Measurements from ENCODE around the gene HS3ST3B1. TPM values are rescaled to one million over a fixed set of nuclear protein-coding genes. Genes with fewer than 3 reads are reported as not detected.
A peak's percentile ranks its signal among the peaks of the same experiment; 100 is the strongest.

HS3ST3B1 gene
- total RNA-seq, 4 donors from 2014 or later = 0.10 to 4.0 (median 0.82) TPM

DNA sequence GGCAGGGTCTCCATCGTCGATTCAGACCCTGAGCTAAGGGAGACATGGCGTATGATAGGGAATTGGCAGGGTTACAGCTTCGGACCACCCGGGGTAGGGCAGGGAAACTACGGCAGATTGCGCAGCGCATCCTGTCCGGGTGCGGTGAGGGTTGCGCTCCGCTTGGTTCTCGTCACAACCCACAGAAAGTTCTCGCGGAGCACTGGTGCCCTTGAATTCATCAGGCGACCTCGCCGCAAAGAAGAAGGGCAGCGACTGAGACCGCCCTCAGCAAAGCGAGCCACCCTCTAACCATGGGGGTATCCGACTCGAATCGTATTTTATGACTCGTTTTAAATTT, 1.2 kb downstream of the HS3ST3B1 start:
- no peaks in the 10 kb centered on the region for H3K9me3 ChIP-seq
- H3K27ac ChIP-seq = peak overlapping the region in 2 of 4 donors; percentile 30 to 80
- H3K27me3 ChIP-seq = peaks cover 47 to 86% (median 85%) of the 10 kb centered on the region in 3 donors
- intact Hi-C loops (cut with DNase I; ENCODE audit: low total_unique reads) = loop anchor here (1.0 to 5.0 kb wide), 4 partner anchors 233 to 1285 kb away; partner anchors contain the start of genes COX10 and ELAC2
- H3K4me3 ChIP-seq = peak overlapping the region; percentile 57 to 74 (median 70)
- no peaks in the 10 kb centered on the region for H3K36me3 ChIP-seq
- in situ Hi-C loops (cut with MboI; ENCODE audit: low sequenced_read_pairs in 4 of 4) = loop anchor here in 2 of 4 donors (10.0 to 25.0 kb wide), 3 partner anchors 707 to 965 kb away; no protein-coding TSS in a partner anchor
- H3K4me1 ChIP-seq = peaks cover 31 to 40% of the 10 kb centered on the region in 2 donors
- DNase-seq (no peak), ATAC-seq (no peak)
- TF ChIP-seq, protein P1, sequence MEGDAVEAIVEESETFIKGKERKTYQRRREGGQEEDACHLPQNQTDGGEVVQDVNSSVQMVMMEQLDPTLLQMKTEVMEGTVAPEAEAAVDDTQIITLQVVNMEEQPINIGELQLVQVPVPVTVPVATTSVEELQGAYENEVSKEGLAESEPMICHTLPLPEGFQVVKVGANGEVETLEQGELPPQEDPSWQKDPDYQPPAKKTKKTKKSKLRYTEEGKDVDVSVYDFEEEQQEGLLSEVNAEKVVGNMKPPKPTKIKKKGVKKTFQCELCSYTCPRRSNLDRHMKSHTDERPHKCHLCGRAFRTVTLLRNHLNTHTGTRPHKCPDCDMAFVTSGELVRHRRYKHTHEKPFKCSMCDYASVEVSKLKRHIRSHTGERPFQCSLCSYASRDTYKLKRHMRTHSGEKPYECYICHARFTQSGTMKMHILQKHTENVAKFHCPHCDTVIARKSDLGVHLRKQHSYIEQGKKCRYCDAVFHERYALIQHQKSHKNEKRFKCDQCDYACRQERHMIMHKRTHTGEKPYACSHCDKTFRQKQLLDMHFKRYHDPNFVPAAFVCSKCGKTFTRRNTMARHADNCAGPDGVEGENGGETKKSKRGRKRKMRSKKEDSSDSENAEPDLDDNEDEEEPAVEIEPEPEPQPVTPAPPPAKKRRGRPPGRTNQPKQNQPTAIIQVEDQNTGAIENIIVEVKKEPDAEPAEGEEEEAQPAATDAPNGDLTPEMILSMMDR (IDR thresholded peaks at IDR 0.05 in 4 of 5, conservative IDR thresholded peaks at IDR 0.05 in 1 of 5) = no peak
- no peak for TF ChIP-seq POLR2A (IDR thresholded peaks at IDR 0.05)

DNA sequence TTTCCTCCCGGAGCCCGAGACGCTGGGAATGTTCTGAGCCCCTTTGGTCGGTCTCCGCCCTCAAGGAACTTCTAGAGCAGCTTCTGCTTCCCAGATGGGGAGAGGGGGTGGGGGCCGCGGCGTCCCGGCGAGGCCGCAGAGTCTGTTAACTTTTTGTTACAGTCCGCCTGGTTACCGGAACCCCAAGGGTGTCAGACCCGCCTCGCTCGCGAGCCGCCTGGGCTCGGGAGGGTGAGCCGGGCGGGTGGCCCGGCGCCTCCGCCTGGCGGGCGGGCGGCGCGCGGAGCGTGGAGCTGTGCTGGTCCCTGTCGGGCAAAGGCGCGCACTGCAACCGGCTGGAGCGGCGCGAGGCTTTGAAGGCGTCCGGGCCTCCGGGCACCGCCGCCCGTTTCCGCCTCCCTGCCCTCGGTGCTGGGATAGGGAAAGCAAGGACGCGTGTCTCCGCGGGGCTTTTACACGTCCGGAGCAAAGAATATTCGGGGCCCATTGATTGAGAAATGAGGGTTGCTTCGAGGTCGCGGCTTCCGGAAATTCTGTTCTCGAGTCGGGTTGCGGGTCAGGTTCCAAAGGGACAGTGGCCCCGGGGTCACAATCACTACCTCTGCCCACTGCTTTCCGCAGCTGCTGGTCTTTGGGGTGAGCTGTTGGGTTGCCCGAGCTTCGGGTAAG, 1.7 kb downstream of the HS3ST3B1 start:
- Histone ChIP-seq H3K27me3 (peaks cover 47 to 86% (median 85%) of the 10 kb centered on the region in 3 donors), H3K36me3 (no peaks in the 10 kb centered on the region), H3K27ac (peak overlapping the region in 2 of 4 donors; percentile 30 to 80), H3K4me3 (peak overlapping the region; percentile 57 to 74 (median 70)), H3K9me3 (no peaks in the 10 kb centered on the region), H3K4me1 (peaks cover 30 to 37% of the 10 kb centered on the region in 2 donors)
- intact Hi-C loops (cut with DNase I; ENCODE audit: low total_unique reads) = loop anchor here (1.0 to 5.0 kb wide), 4 partner anchors 233 to 1285 kb away; partner anchors contain the start of genes COX10 and ELAC2
- ATAC-seq (peak; percentile 42 to 62), DNase-seq (peak; percentile 53 to 67)
- in situ Hi-C loops (cut with MboI; ENCODE audit: low sequenced_read_pairs in 4 of 4) = loop anchor here in 2 of 4 donors (10.0 to 25.0 kb wide), 3 partner anchors 708 to 965 kb away; no protein-coding TSS in a partner anchor
- TF ChIP-seq, protein P1 (IDR thresholded peaks at IDR 0.05 in 4 of 5, conservative IDR thresholded peaks at IDR 0.05 in 1 of 5) = peak; percentile 82 to 99 (median 96)
- peak in 1 of 2 donors; percentile 17 for TF ChIP-seq POLR2A (IDR thresholded peaks at IDR 0.05)

DNA sequence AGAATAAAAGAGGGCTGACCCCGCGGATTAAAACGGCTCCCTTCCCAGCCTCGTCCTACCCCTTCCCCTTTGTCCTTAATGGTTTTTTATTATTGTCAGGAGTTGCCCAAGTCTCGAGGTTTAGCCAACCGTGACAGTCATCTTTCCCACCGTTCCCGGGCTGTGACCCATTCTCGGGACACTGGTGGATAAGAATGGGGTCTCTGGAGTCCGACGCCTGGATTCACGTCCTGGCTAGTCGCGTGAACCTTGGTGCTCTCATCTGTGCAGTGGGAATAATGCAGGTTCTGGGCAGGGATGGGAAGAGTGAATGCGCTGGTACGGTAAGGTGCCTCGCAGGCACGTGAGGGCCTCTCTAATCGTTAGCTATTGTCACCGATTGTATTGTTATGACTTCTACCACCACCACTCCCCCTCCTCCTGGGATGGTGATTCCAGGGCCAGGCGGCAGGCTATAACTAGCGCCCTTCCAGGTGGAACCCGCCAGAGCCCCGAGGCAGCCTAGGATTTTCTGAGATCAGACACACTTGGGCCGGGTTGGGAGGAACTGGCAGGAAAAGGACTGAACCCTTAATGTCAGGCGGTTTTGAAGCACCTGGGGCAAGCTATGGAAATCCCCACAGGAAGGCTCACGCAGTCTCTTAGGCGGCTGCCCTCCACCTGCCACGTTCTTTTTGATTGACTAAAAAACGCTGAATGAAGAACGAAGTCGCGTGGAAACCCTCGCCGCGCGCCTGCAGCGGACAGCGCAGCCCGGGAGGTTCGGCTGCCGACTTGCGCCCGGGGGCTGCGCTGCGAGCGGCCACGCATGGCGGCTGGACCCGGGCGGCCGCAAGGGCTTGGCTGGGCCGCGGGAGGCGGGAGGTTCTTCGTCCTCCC, 2.7 kb downstream of the HS3ST3B1 start:
- Histone ChIP-seq H3K36me3 (no peaks in the 10 kb centered on the region), H3K27ac (no peak overlapping the region), H3K27me3 (peaks cover 45 to 85% (median 83%) of the 10 kb centered on the region in 3 donors), H3K9me3 (no peaks in the 10 kb centered on the region), H3K4me1 (peaks cover 30 to 34% of the 10 kb centered on the region in 2 donors), H3K4me3 (peak overlapping the region in 3 of 4 donors; percentile 57 to 74 (median 72))
- TF ChIP-seq POLR2A (IDR thresholded peaks at IDR 0.05) = no peak
- TF ChIP-seq, protein P1 (IDR thresholded peaks at IDR 0.05 in 4 of 5, conservative IDR thresholded peaks at IDR 0.05 in 1 of 5) = no peak
- intact Hi-C loops (cut with DNase I; ENCODE audit: low total_unique reads) (loop anchor here (5.0 kb wide), 2 partner anchors 966 to 1286 kb away; partner anchors contain the start of gene ELAC2), in situ Hi-C loops (cut with MboI; ENCODE audit: low sequenced_read_pairs in 4 of 4) (loop anchor here in 2 of 4 donors (10.0 to 25.0 kb wide), 3 partner anchors 709 to 966 kb away; no protein-coding TSS in a partner anchor)
- ATAC-seq (no peak), DNase-seq (no peak)

DNA sequence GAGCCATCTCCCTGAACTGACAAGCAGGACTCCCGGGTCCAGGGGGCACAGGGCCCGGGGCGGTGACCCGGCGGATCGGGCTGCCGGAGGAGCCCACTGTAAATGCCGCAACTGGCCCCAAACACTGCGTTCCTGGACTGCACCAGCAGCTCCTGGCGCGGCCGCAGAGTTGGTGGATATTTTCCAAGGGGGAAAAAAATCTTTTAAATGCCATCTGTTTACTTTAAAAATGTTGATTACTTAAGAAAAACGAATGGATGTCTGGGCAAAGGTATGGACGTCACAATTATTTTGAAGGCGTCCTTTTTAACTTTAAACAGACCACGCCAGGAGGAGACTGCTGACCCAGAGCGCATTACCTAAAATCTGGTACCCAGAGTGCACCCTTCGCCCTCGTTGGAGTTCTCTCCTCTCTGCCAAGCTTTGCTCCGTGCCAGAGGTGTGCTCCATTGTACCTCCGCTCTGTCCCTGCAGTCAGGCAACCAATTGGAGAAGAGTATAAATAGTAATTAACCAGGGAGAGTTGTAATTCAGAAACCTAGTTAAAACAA, 3.4 kb downstream of the HS3ST3B1 start:
- H3K27ac ChIP-seq = no peak overlapping the region
- H3K4me3 ChIP-seq = no peak overlapping the region
- H3K27me3 ChIP-seq = peaks cover 38 to 85% (median 82%) of the 10 kb centered on the region in 3 donors
- intact Hi-C loops (cut with DNase I; ENCODE audit: low total_unique reads) (loop anchor here (5.0 kb wide), 2 partner anchors 967 to 1287 kb away; partner anchors contain the start of gene ELAC2), in situ Hi-C loops (cut with MboI; ENCODE audit: low sequenced_read_pairs in 4 of 4) (loop anchor here in 2 of 4 donors (10.0 to 25.0 kb wide), 3 partner anchors 709 to 967 kb away; no protein-coding TSS in a partner anchor)
- ATAC-seq (no peak), DNase-seq (no peak)
- H3K36me3 ChIP-seq = no peaks in the 10 kb centered on the region
- no peaks in the 10 kb centered on the region for H3K9me3 ChIP-seq
- H3K4me1 ChIP-seq = peaks cover 31 to 37% of the 10 kb centered on the region in 2 donors
- TF ChIP-seq POLR2A (IDR thresholded peaks at IDR 0.05) = no peak
- TF ChIP-seq, protein P1 (IDR thresholded peaks at IDR 0.05 in 4 of 5, conservative IDR thresholded peaks at IDR 0.05 in 1 of 5) = no peak
